Measurements from ENCODE around the gene DPF1. TPM values are rescaled to one million over a fixed set of nuclear protein-coding genes. Genes with fewer than 3 reads are reported as not detected.
A peak's percentile ranks its signal among the peaks of the same experiment; 100 is the strongest.

The DPF1 gene
- total RNA-seq, 1 donor from 2014 or later, result 0.40 TPM

DNA sequence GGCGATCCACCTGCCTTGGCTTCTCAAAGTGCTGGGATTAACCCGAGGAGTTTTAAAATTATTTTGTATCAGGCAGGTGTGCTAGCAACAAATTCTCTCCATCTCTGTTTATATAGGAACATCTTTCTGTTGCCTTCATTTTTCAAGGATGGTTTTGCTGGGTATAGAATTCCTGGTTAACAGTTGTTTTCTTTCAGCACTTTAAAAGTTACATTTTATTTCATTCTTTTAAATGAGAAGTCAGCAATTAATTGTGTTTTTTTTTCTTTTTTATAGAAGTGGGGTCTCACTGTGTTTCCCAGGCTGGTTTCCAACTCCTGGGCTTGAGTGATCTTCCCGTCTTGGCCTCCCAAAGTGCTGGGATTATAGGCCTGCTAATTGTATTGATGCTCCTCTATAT lies 44.0 kb downstream of the DPF1 start:
- DNase-seq, result no peak
- intact Hi-C loops (cut with micrococcal nuclease), result no loop called here

DNA sequence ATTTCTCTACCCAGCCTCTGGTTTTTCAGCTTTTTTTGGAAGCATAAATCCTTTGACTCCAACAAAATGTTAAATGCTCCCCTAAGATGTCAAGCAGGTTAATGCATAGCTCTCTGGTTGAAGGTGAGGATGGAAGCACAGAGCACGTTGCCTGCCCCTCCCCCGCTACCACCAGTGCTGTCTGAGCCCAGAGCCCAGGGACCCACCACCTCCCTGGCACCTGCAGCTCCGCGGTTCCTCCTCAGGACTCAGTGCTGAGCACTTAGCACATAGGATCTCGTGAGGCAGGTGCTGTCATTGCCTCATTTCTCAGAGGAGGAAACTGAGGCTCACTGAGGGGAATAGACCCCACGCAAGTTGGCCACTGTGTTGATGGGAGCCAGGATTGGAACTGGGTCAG lies 48.6 kb downstream of the DPF1 start:
- DNase-seq (no peak), ATAC-seq (no peak)
- intact Hi-C loops (cut with micrococcal nuclease), result no loop called here

More for the DNA sequence above, 44.0 kb downstream of the DPF1 start:
- no peak for ATAC-seq

DNA sequence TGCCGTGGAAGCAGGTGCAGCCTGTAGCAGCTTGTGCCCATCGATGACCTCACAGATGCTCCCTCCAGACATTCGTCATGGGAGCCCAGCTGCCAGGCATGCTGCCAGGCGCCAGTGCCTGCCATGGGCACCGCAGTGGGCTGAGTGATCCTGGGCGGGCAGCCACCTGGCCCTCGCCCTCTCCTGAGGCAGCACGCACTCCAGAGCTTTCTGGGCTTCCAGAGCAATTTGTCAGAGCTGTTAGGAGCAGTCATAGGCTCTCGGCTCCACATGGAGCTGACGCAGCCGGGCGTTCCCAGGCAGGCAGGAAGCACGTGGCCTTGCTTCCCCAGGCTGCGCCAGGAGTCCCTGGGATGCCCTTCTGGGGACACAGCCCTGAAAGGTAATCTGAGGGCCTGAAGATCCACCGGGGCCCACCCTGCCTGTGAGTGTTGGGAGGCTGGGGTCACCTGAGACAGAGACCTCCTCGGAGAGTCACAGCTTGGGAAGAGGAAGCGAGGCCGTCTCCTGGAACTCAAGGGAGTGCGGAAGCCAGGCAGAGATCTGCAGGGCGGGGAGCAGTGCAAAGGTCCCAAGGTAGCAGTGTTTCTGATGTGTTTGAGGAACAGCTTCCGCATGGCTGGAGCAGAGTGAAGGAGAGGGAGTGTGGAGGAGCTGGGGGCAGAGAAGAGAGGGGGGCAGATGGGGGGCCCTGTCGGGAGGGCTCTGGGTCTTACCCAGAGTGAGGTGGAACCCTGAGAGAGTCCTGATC lies 50.6 kb downstream of the DPF1 start:
- intact Hi-C loops (cut with micrococcal nuclease), result no loop called here
- DNase-seq (peak; percentile 93), ATAC-seq (peak; percentile 98)

DNA sequence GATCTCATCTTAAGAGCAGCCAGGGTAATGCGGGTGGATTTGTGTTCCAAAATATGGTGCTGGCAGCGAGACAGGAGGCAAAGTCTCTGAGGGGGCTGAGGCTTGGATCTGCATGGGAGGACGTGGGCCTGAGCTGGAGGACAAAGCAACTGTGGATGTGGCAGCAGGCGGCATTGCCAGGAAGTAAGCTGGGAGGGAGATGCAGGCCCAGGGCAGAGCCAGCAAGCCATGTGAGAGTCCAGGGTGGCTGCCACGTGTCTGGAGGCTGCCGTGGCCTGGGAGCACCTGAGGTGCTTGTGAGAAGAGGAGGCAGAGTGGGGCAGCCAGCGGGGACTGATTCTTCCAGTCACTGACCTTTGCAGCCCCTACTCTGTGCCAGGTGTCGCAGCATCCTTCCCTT lies 52.0 kb downstream of the DPF1 start:
- ATAC-seq (peak; percentile 34), DNase-seq (peak; percentile 52)
- intact Hi-C loops (cut with micrococcal nuclease), result no loop called here

DNA sequence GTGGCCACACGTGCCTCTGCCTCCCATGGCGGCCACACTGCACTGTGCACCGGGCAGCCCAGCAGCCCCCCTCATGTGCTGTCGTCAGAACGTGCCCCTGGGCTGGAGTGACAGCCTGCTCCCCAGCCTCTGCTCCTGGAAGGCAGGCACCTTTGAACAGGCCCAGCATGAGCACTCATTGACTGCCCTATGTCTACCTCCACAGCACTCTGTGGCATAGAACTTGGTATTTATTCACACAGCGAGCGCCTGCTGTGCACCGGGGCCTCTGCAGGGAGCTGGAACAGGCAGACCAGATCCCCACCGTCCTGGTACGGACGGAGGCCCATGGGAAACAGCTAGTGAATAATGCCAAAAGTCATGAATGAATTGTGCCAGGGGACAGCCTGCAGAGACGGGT lies 53.7 kb downstream of the DPF1 start:
- ATAC-seq (no peak), DNase-seq (no peak)
- intact Hi-C loops (cut with micrococcal nuclease), result no loop called here

DNA sequence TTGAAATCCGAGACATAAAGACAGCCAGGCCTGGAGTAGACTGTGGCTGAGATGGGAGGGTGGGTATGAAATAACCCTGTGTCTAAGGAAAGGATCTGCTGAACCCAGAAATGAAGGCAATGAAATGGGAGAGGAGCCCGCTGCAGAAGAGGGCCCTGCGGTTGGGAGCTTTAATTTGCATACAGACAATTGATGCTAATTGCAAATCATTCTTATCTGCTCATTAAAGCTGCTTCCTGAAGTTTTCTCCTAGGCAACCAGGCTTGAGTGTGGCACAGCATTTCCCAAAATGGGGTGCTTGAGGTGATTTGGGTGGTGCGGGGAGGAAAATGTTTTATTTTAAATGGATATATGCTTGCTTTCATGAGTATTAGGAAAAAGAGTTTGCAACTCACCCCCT lies 55.4 kb downstream of the DPF1 start:
- no peak for ATAC-seq
- DNase-seq, result no peak
- intact Hi-C loops (cut with micrococcal nuclease), result no loop called here

DNA sequence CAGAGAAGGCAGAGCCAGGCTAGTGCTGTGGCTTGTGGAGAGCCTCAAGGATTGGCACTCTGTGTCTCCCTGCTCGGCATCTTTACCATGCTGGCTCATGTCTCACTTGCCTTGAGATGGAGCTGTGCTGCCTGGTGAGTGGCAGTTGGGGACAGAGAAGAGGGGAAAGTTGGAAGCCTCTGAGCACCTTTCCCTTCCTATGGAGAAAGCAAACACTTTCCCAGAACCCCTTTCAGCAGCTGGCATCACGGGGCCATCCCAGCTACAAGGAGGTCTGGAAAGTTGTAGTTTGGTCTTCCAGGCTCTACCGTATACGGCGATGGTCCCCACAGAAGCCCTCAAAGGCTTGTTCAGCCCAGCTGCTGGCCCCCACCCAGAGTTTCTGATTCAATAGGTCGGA lies 58.7 kb downstream of the DPF1 start:
- ATAC-seq (no peak), DNase-seq (no peak)
- intact Hi-C loops (cut with micrococcal nuclease), result no loop called here

DNA sequence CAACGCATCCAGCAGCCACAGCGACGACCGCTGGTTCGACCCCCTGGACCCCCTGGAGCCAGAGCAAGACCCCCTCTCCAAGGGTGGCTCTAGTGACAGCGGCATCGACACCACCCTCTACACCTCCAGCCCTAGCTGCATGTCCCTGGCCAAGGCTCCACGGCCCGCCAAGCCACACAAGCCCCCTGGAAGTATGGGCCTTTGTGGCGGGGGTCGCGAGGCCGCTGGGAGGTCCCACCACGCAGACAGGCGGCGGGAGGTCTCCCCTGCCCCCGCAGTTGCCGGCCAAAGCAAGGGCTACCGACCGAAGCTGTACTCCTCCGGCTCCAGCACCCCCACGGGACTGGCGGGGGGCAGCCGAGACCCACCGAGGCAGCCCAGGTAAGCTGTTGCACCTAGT lies 59.5 kb downstream of the DPF1 start:
- ATAC-seq (no peak), DNase-seq (no peak)
- intact Hi-C loops (cut with micrococcal nuclease), result no loop called here

DNA sequence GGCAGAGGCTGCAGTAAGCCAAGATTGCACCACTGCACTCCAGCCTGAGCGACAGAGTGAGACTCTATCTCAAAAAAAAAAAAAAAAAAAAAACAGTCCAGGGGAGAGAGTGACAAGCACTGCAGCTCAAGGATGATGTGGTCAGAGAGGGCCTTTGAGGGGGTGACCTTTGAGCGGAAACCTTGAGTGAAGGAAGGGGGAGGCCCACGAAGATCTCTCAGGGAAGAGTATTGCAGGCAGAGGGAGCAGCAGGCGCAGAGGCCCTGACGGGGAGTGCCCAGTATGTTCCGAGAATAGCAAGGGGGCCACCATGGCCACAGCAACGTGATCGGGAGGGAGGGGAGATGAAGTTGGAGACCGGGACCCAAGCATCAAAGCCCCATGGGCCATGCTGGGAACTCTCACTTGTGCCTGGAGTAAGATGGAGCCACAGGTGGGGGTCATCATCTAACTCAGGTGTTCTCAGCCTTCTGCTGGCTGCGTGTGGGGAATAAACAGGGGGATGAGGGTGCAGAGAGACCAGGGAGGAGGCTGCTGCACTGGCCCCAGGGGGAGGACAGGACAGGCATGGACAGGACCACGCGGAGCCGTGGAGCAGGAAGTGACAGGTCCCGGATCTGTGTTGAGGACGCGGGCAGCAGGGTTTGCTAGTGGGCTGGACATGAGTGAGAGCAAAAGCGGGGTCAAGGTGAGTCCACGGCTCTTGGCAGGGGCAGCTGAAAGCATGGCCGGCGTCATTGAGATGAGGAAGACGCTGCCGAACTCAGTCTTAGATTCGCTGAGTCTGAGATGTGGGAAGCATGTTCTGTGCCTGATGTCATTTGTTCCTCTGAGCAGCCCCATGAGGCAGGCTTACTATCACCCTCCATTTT lies 60.4 kb downstream of the DPF1 start:
- intact Hi-C loops (cut with micrococcal nuclease), result no loop called here
- DNase-seq, result no peak
- no peak for ATAC-seq

DNA sequence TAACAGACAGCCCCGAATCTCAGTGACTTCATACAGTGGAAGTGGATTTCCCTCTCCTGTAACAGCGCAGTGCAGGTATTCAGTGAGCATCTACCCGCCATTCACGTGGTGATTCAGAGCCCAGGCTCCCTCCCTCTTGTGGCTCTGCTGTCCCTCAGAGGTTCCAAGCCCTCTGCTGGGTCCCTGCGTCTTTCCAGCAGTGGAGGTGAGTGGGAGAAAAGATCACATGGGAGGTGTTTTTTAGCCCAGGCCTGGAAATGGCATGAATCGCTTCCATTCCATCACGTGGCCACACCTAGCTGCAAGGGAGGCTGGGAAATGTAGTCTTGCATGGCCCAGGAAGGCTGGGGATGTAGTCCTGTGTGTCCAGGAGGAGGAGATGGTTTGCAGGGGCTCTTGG lies 61.4 kb downstream of the DPF1 start:
- no peak for ATAC-seq
- intact Hi-C loops (cut with micrococcal nuclease), result no loop called here
- no peak for DNase-seq

DNA sequence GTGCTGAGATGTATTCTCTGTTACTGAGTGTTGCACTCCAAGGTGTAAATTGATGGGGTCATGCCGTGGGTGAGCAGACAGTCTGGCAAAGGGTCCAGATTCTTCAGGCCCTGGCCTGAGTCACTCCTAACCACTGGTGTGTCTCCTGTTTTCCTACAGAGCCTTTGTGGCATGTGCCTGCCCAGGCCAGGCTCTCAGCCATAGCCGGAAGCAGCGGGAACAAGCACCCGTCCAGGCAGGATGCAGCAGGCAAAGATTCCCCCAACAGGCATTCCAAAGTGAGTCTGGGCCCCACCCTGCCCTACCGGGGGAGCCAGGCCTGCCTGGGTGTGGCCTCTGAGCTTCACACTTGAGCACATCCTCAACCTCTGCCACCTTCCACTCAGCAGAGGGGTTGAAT lies 61.9 kb downstream of the DPF1 start:
- no peak for ATAC-seq
- intact Hi-C loops (cut with micrococcal nuclease), result no loop called here

More for the DNA sequence above, 61.9 kb downstream of the DPF1 start:
- DNase-seq, result no peak

Other genes starting within 250 kb of the DPF1 start
- gene PPP1R14A, start 32.2 kb upstream of the DPF1 start, total RNA-seq, result 27.6 TPM
- gene SPINT2, start 40.4 kb upstream of the DPF1 start, total RNA-seq, result 9.9 TPM
- gene C19orf33, start 80.0 kb upstream of the DPF1 start, total RNA-seq, result 1.5 TPM
- 33.8 TPM for gene YIF1B, start 91.7 kb upstream of the DPF1 start, total RNA-seq
- gene KCNK6, start 95.6 kb upstream of the DPF1 start, total RNA-seq, result 5.5 TPM
- 1.2 TPM for gene CATSPERG, start 111.6 kb upstream of the DPF1 start, total RNA-seq
- 306 TPM for gene PSMD8, start 150.3 kb upstream of the DPF1 start, total RNA-seq
- 0.15 TPM for gene GGN, start 163.8 kb upstream of the DPF1 start, total RNA-seq
- 0.10 TPM for gene SPRED3, start 164.5 kb upstream of the DPF1 start, total RNA-seq
- 11.9 TPM for gene FAM98C, start 178.9 kb upstream of the DPF1 start, total RNA-seq
- gene RASGRP4, start 202.0 kb upstream of the DPF1 start, total RNA-seq, result 1.2 TPM
- gene RYR1, start 209.5 kb upstream of the DPF1 start, total RNA-seq, result 1.1 TPM